Heart left ventricle (tissue), 13 donors: ENCODE measurements around the gene UBB.

ENCODE experiments used
- POLR2A ChIP-seq, 2 donors: fragments of 450-650 bp; IDR thresholded peaks; one replicate each; pipeline ENCODE4 v1.6.1; 2017; ENCODE audit warnings: antibody characterized with exemption in 2 of 2, mild to moderate bottlenecking in 2 of 2, moderate library complexity in 2 of 2
- TF ChIP-seq, protein P1 (sequence below), 12 donors: fragments of 200-600 bp; sonication (generic) in 4 of 12; IDR thresholded peaks; one replicate each; pipeline versions ENCODE4 v1.5.0 to v1.8.0; 2018 to 2022; ENCODE audit warnings: antibody characterized with exemption in 12 of 12, mild to moderate bottlenecking in 5 of 12
- donor health status: ischemic (EF 13 %, LVEDD 7.1; RV severe dilation, severe dysfunction).
- donor health status: DM: no; HTN: yes; CAD: no.
- donor health status: DM: no; HTN: no; CAD: no.
- donor health status: ischemic (EF 25% LVEDD 6.9; RV normal size, moderate dysfunction).
- donor health status: ischemic (EF 25% LVEDD 5.7; RV mildly dilated, moderate dysfunction).
- donor health status: ischemic (EF 35%, LVEDD 5.7; RV mildly dilated, moderate dysfunction).
- donor health status: nonischemic (EF 11% LVEDD 7.7; RV severe dilation, severe dysfunction).
- donor health status: DM: yes; HTN: yes; CAD: no.
- donor health status: PGD.
- donor health status: ischemic (EF 29% LVEDD 5.4; RV normal size, mild dysfunction).
- donor health status: nonischemic (EF 23%, LVEDD 6.1; RV moderate dilation, normal function).

DNA sequence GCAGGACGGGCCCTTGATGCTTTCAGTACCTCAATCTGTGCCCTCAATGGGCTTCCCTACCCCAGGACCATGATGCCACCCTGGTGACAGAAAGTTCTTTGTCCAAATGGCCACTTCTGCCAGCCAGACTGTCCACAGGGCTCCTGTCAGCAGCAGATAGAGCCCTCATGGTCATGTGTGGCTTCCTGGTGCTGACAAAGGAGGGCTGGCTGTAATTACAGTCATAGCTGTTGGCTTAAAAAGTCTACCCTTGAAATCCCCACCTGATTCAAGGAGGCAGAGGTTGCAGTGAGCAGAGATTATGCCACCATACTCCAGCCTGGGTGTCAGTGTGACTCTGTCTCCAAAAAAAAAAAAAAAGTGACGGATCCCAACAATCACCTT, 37.8 kb downstream of the UBB start:
- no peak for TF ChIP-seq POLR2A (IDR thresholded peaks at IDR 0.05)
- TF ChIP-seq, protein P1, sequence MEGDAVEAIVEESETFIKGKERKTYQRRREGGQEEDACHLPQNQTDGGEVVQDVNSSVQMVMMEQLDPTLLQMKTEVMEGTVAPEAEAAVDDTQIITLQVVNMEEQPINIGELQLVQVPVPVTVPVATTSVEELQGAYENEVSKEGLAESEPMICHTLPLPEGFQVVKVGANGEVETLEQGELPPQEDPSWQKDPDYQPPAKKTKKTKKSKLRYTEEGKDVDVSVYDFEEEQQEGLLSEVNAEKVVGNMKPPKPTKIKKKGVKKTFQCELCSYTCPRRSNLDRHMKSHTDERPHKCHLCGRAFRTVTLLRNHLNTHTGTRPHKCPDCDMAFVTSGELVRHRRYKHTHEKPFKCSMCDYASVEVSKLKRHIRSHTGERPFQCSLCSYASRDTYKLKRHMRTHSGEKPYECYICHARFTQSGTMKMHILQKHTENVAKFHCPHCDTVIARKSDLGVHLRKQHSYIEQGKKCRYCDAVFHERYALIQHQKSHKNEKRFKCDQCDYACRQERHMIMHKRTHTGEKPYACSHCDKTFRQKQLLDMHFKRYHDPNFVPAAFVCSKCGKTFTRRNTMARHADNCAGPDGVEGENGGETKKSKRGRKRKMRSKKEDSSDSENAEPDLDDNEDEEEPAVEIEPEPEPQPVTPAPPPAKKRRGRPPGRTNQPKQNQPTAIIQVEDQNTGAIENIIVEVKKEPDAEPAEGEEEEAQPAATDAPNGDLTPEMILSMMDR (IDR thresholded peaks at IDR 0.05) = no peak
